CD4-positive, alpha-beta T cell treated with Interleukin-4 for 1 hour (primary cell): ENCODE measurements around the gene SNRPA.
"Not testable (repeated sequence)": the region's sequence is repeated elsewhere in the genome, so short reads cannot be mapped to it uniquely, and the experiment has no call there.

Source experiments
- DNase-seq, 2 donors: peaks; one replicate each; pipeline ENCODE4 v3.0.0-alpha.2; 2020 to 2022

Gene SNRPA

GRCh38 chr19:40802300-40803169 is 51.5 kb downstream of the SNRPA start:
- DNase-seq: no peak

GRCh38 chr19:40803170-40803856 is 52.3 kb downstream of the SNRPA start:
- DNase-seq: no peak

GRCh38 chr19:40803857-40804782 is 53.1 kb downstream of the SNRPA start:
- peak; percentile 85 to 91 for DNase-seq

GRCh38 chr19:40804783-40805242 is 53.8 kb downstream of the SNRPA start:
- DNase-seq: no peak

- peak in 1 of 2 donors; percentile 55 for DNase-seq
Observed at GRCh38 chr19:40805258-40805868, 54.4 kb downstream of the SNRPA start.

GRCh38 chr19:40806423-40807146 is 55.6 kb downstream of the SNRPA start:
- DNase-seq: peak; percentile 85 to 93

- no peak for DNase-seq
Observed at GRCh38 chr19:40807147-40808020, 56.4 kb downstream of the SNRPA start.

- no peak for DNase-seq
Observed at GRCh38 chr19:40808021-40808325, 57.0 kb downstream of the SNRPA start.

GRCh38 chr19:40808497-40808896 is 57.5 kb downstream of the SNRPA start:
- DNase-seq: no peak

GRCh38 chr19:40809358-40810086 is 58.5 kb downstream of the SNRPA start:
- DNase-seq: no peak

- DNase-seq: no peak
Observed at GRCh38 chr19:40810160-40810559, 59.2 kb downstream of the SNRPA start.

GRCh38 chr19:40810649-40811408 is 59.8 kb downstream of the SNRPA start:
- DNase-seq: peak; percentile 62 to 67

- DNase-seq: no peak
Observed at GRCh38 chr19:40811478-40812341, 60.7 kb downstream of the SNRPA start.

GRCh38 chr19:40812571-40812970 is 61.6 kb downstream of the SNRPA start:
- not testable (repeated sequence) for DNase-seq

GRCh38 chr19:40813182-40813581 is 62.2 kb downstream of the SNRPA start:
- no peak for DNase-seq
